B cell (primary cell): ENCODE results near the gene SEMA4D. TPM values are rescaled to one million over a fixed set of nuclear protein-coding genes. Genes with fewer than 3 reads are reported as not detected.

Experiments
- ATAC-seq: fragments of 200-7000 bp; cut with Tn5 transposase; one replicate; pipeline ENCODE4 v1.10.0; 2021; ENCODE audit warnings: low read depth, mild to moderate bottlenecking, moderate number of reproducible peaks, moderate library complexity
- CTCF ChIA-PET: fragments of 350-600 bp; sonication (Branson Sonifier 250); formaldehyde crosslinking; loops from one replicate; lab custom pipeline; 2021; ENCODE audit warnings: antibody characterized with exemption, inconsistent platforms; lab: Charles Lee
- POLR2A ChIA-PET: fragments of 350-600 bp; sonication (Branson Sonifier 250); formaldehyde crosslinking; loops from one replicate; lab custom pipeline; 2021; ENCODE audit warnings: antibody characterized with exemption; lab: Charles Lee
- DNase-seq: peaks from one replicate; pipeline ENCODE4 v3.0.0; 2013
- H2AFZ ChIP-seq: 2 replicates; pipeline ENCODE4 v1.6.1; 2012; ENCODE audit warnings: mild to moderate bottlenecking, low read depth, low read length; ENCODE audit not compliant: insufficient read depth, poor library complexity, severe bottlenecking
- H3K27ac ChIP-seq, 2 donors: 1 replicate in 1 of 2; 2 replicates in 1 of 2; pipeline ENCODE4 v1.5.1; 2012 to 2013; ENCODE audit warnings: low read length in 2 of 2, mild to moderate bottlenecking in 2 of 2, moderate library complexity in 1 of 2
- H3K27me3 ChIP-seq, 4 experiments: fragments of 200-600 bp in 1 of 4; sonication (generic) in 1 of 4; replicated peaks in 1 of 4; 1 replicate in 2 of 4; 2 replicates in 2 of 4; pipeline versions ENCODE4 v1.6.1 to v1.7.0; 2013 to 2016; ENCODE audit warnings: low read length in 3 of 4, mild to moderate bottlenecking in 2 of 4, mixed read lengths in 1 of 4, moderate library complexity in 1 of 4; ENCODE audit not compliant: insufficient read depth in 4 of 4, control insufficient read depth in 3 of 4; ENCODE audit errors: control extremely low read depth in 1 of 4
- H3K36me3 ChIP-seq, 2 experiments: replicated peaks in 1 of 2; 1 replicate in 1 of 2; 2 replicates in 1 of 2; pipeline versions ENCODE4 v1.6.1 to v1.7.1; 2013; ENCODE audit warnings: low read length in 1 of 2; ENCODE audit not compliant: insufficient read depth in 2 of 2, control insufficient read depth in 1 of 2; ENCODE audit errors: control extremely low read depth in 1 of 2, extremely low read depth in 1 of 2
- H3K4me1 ChIP-seq, 2 donors: fragments of 200-600 bp in 1 of 2; sonication (generic) in 1 of 2; 1 replicate in 1 of 2; 2 replicates in 1 of 2; pipeline versions ENCODE4 v1.5.1 to v1.6.1; 2013 to 2017; ENCODE audit warnings: low read length in 2 of 2; ENCODE audit not compliant: control insufficient read depth in 2 of 2, insufficient read depth in 2 of 2
- H3K4me2 ChIP-seq: replicated peaks from 2 replicates; pipeline ENCODE3; 2012; ENCODE audit warnings: mild to moderate bottlenecking, low read depth, low read length; ENCODE audit not compliant: poor library complexity, severe bottlenecking
- H3K4me3 ChIP-seq, 5 experiments: fragments of 200-600 bp in 1 of 5; sonication (generic) in 1 of 5; 1 replicate in 3 of 5; 2 replicates in 2 of 5; pipeline versions ENCODE4 v1.5.1 to v1.7.0; 2011 to 2016; ENCODE audit warnings: low read length in 4 of 5, mild to moderate bottlenecking in 4 of 5, low read depth in 2 of 5, control low read depth in 1 of 5, moderate library complexity in 1 of 5; ENCODE audit not compliant: insufficient read depth in 1 of 5; ENCODE audit errors: control extremely low read depth in 1 of 5, extremely low read depth in 1 of 5
- H3K79me2 ChIP-seq: fragments of 200-600 bp; sonication (generic); one replicate; pipeline ENCODE4 v1.6.0; 2016; ENCODE audit warnings: low read length; ENCODE audit not compliant: control insufficient read depth, insufficient read depth
- H3K9ac ChIP-seq: fragments of 200-600 bp; sonication (generic); 2 replicates; pipeline ENCODE4 v1.6.1; 2017; ENCODE audit warnings: mild to moderate bottlenecking, low read length, moderate library complexity
- H3K9me3 ChIP-seq, 3 donors: one replicate each; pipeline versions ENCODE4 v1.6.1 to v1.7.1; 2013; ENCODE audit warnings: low read length in 2 of 3; ENCODE audit not compliant: control insufficient read depth in 2 of 3, insufficient read depth in 1 of 3; ENCODE audit errors: control extremely low read depth in 1 of 3
- H4K20me1 ChIP-seq: 2 replicates; pipeline ENCODE4 v1.6.0; 2012; ENCODE audit warnings: mild to moderate bottlenecking, low read length; ENCODE audit not compliant: insufficient read depth, control insufficient read depth, poor library complexity, severe bottlenecking
- H3K27ac Mint-ChIP-seq: one replicate; pipeline ENCODE4 v1.8.0; 2021; ENCODE audit warnings: mixed read lengths
- H3K27me3 Mint-ChIP-seq: one replicate; pipeline ENCODE4 v1.8.0; 2021; ENCODE audit warnings: mixed read lengths
- H3K4me1 Mint-ChIP-seq: one replicate; pipeline ENCODE4 v1.8.0; 2021; ENCODE audit warnings: mixed read lengths
- H3K4me3 Mint-ChIP-seq: one replicate; pipeline ENCODE4 v1.8.0; 2021; ENCODE audit warnings: mixed read lengths
- H3K9me3 Mint-ChIP-seq: one replicate; pipeline ENCODE4 v1.8.0; 2022; ENCODE audit warnings: mixed read lengths; ENCODE audit not compliant: insufficient read depth
- EZH2 ChIP-seq: IDR thresholded peaks from 2 replicates; pipeline ENCODE4 v1.6.1; 2012; ENCODE audit warnings: borderline replicate concordance, low read depth, mild to moderate bottlenecking, moderate library complexity, low read length; ENCODE audit not compliant: insufficient read depth, poor library complexity, severe bottlenecking
- WGBS: methylation state at CpG from one replicate; pipeline ENCODE4 v1.1.5; 2013; ENCODE audit warnings: missing lambda C conversion rate; ENCODE audit not compliant: insufficient coverage; 5-methylcytosine and 5-hydroxymethylcytosine counted together
- intact Hi-C: fragments of 100-400 bp; cut with micrococcal nuclease; formaldehyde crosslinking; loops from one replicate; pipeline ENCODE4 v1.10.0; 2022
- polyA plus RNA-seq: library from polyadenylated mRNA; depleted of rRNA; stranded (reverse); fragments of >200 nt; gene quantifications from 2 replicates; pipeline ENCODE4 v1.2.3, GENCODE V29; 2012
- total RNA-seq, 2 donors: library from RNA; stranded (reverse); fragments of 120-200 nt in 1 of 2; gene quantifications; 1 replicate in 1 of 2; 2 replicates in 1 of 2; pipeline versions ENCODE4 v1.2.3 to v1.2.4, GENCODE V29; 2013 to 2022
- TF ChIP-seq, protein P1 (sequence below): fragments of 200-600 bp; IDR thresholded peaks from one replicate; pipeline ENCODE4 v1.8.0; 2022; ENCODE audit warnings: antibody characterized with exemption, mild to moderate bottlenecking

The SEMA4D gene
- total and polyA plus RNA-seq, 2 donors (not counting 1 experiment from before 2014, with no cell fraction given) = 53.6 to 231 TPM

DNA sequence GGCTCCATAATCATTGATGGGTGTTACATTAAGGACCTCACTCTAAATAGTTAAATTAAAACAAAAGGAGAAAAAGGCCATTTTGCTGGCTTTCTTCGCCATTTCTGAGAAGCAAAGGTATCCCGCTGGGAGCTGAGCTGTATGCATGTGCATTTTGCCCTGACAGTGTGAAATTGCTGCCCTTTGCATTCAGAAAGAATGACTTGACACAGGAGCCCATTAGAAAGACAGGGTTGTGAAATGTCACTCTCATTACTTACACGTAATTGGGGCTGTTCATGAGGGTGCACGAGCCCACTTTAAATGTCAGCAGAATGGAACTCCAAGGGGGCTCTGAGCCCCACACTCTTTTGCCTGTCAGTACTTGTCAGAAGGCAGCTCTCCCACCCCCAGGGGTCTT is 85.0 kb downstream of the SEMA4D start:
- ChIA-PET POLR2A (no interaction called here), CTCF (interaction anchor here (3.7 kb wide), 1 partner anchor 136 kb away, joined by 18 read pairs; no protein-coding TSS in a partner anchor)
- peaks cover 98% of the 10 kb centered on the region for H4K20me1 ChIP-seq
- peaks cover 98% of the 10 kb centered on the region for H3K79me2 ChIP-seq
- no peak overlapping the region for H3K4me3 Mint-ChIP-seq
- H3K27ac Mint-ChIP-seq = no peak overlapping the region
- no peak overlapping the region for H2AFZ ChIP-seq
- H3K27me3 Mint-ChIP-seq = no peaks in the 10 kb centered on the region
- H3K27me3 ChIP-seq = no peaks in the 10 kb centered on the region
- no peak overlapping the region for H3K27ac ChIP-seq
- ATAC-seq = no peak
- no peak overlapping the region for H3K4me3 ChIP-seq
- H3K4me1 ChIP-seq = peaks cover 42 to 59% of the 10 kb centered on the region in 2 donors
- no peak overlapping the region for H3K9ac ChIP-seq
- intact Hi-C loops = no loop called here
- 98% methylated on average over 4 of the region's 4 CpGs for WGBS
- DNase-seq = no peak
- H3K4me1 Mint-ChIP-seq = peaks cover 64% of the 10 kb centered on the region
- no peaks in the 10 kb centered on the region for H3K9me3 Mint-ChIP-seq
- no peak overlapping the region for H3K4me2 ChIP-seq
- peaks cover 0 to 9% (median 5%) of the 10 kb centered on the region in 3 donors for H3K9me3 ChIP-seq
- H3K36me3 ChIP-seq = peaks cover 0 to 46% of the 10 kb centered on the region in 2 experiments
- no peak for TF ChIP-seq EZH2
- TF ChIP-seq, protein P1, sequence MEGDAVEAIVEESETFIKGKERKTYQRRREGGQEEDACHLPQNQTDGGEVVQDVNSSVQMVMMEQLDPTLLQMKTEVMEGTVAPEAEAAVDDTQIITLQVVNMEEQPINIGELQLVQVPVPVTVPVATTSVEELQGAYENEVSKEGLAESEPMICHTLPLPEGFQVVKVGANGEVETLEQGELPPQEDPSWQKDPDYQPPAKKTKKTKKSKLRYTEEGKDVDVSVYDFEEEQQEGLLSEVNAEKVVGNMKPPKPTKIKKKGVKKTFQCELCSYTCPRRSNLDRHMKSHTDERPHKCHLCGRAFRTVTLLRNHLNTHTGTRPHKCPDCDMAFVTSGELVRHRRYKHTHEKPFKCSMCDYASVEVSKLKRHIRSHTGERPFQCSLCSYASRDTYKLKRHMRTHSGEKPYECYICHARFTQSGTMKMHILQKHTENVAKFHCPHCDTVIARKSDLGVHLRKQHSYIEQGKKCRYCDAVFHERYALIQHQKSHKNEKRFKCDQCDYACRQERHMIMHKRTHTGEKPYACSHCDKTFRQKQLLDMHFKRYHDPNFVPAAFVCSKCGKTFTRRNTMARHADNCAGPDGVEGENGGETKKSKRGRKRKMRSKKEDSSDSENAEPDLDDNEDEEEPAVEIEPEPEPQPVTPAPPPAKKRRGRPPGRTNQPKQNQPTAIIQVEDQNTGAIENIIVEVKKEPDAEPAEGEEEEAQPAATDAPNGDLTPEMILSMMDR = no peak

DNA sequence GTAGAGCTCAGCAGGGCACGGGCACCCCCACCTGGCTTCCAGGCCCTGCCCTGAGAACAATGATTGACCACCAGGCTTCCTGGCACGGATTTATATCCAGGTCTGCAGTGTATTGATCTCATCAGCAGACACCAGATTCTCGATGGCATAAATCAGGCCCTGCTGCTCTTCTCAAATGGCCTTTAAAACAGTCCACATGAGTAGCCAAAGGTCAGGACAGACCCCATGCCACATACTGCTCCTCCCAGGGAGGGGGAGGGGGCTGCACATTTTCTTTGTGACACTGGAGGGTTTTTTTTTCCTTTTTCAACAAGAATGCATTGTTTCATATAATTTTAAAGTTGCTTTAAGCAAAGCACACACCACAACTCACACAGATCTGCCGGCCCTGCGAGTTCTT is 85.4 kb downstream of the SEMA4D start:
- ATAC-seq (no peak), DNase-seq (no peak)
- H3K9me3 Mint-ChIP-seq = no peaks in the 10 kb centered on the region
- H4K20me1 ChIP-seq = peaks cover 98% of the 10 kb centered on the region
- intact Hi-C loops = no loop called here
- WGBS = 94% methylated on average over 3 of the region's 5 CpGs
- no peak overlapping the region for H3K9ac ChIP-seq
- H2AFZ ChIP-seq = no peak overlapping the region
- H3K27me3 ChIP-seq = no peaks in the 10 kb centered on the region
- H3K4me1 Mint-ChIP-seq = peaks cover 62% of the 10 kb centered on the region
- H3K4me2 ChIP-seq = no peak overlapping the region
- H3K79me2 ChIP-seq = peaks cover 98% of the 10 kb centered on the region
- no peak overlapping the region for H3K4me3 Mint-ChIP-seq
- peaks cover 0 to 9% (median 4%) of the 10 kb centered on the region in 3 donors for H3K9me3 ChIP-seq
- TF ChIP-seq, protein P1 = no peak
- TF ChIP-seq EZH2 = no peak
- peaks cover 0 to 46% of the 10 kb centered on the region in 2 experiments for H3K36me3 ChIP-seq
- no peak overlapping the region for H3K4me3 ChIP-seq
- H3K27me3 Mint-ChIP-seq = no peaks in the 10 kb centered on the region
- H3K4me1 ChIP-seq = peaks cover 42 to 59% of the 10 kb centered on the region in 2 donors
- H3K27ac ChIP-seq = no peak overlapping the region
- ChIA-PET CTCF (interaction anchor here (3.7 kb wide), 1 partner anchor 136 kb away, joined by 18 read pairs; no protein-coding TSS in a partner anchor), POLR2A (no interaction called here)
- no peak overlapping the region for H3K27ac Mint-ChIP-seq
